HG03571 (cell line): ENCODE data around the gene POLDIP3.
"Not testable (repeated sequence)": the region's sequence is repeated elsewhere in the genome, so short reads cannot be mapped to it uniquely, and the experiment has no call there.

Experiments
- ATAC-seq: cut with Tn5 transposase; IDR thresholded peaks from one replicate; pipeline ENCODE4 v1.9.1; 2021; ENCODE audit not compliant: unreplicated experiment

POLDIP3 gene

GRCh38 chr22:42561856-42562255, 52.8 kb downstream of the POLDIP3 start:
- ATAC-seq, result no peak

- no peak for ATAC-seq
Measured at GRCh38 chr22:42560781-42561180, 53.9 kb downstream of the POLDIP3 start.

GRCh38 chr22:42560381-42560780, 54.3 kb downstream of the POLDIP3 start:
- ATAC-seq, result no peak

GRCh38 chr22:42553475-42554361, 61.0 kb downstream of the POLDIP3 start, which contains the start of gene SERHL2:
TSS of gene SERHL2 (plus strand) at chr22:42553956. CDS start at chr22:42554021, 65 bp downstream.
- no peak for ATAC-seq

GRCh38 chr22:42552294-42552647, 62.4 kb downstream of the POLDIP3 start:
- not testable (repeated sequence) for ATAC-seq

- no peak for ATAC-seq
Measured at GRCh38 chr22:42549331-42550060, 65.2 kb downstream of the POLDIP3 start.

GRCh38 chr22:42548597-42549330, 65.9 kb downstream of the POLDIP3 start:
- no peak for ATAC-seq

GRCh38 chr22:42548126-42548525, 66.6 kb downstream of the POLDIP3 start:
- ATAC-seq, result not testable (repeated sequence)

- ATAC-seq, result no peak
Measured at GRCh38 chr22:42547562-42547961, 67.1 kb downstream of the POLDIP3 start.

GRCh38 chr22:42544686-42545085, 70.0 kb downstream of the POLDIP3 start:
- no peak for ATAC-seq

- not testable (repeated sequence) for ATAC-seq
Measured at GRCh38 chr22:42539236-42539771, 75.4 kb downstream of the POLDIP3 start.

- peak; percentile 53 for ATAC-seq
Measured at GRCh38 chr22:42537199-42537831, 77.4 kb downstream of the POLDIP3 start.

- ATAC-seq, result not testable (repeated sequence)
Measured at GRCh38 chr22:42536634-42537033, 78.0 kb downstream of the POLDIP3 start.

- no peak for ATAC-seq
Measured at GRCh38 chr22:42536166-42536565, 78.5 kb downstream of the POLDIP3 start.

GRCh38 chr22:42535082-42535731, 79.5 kb downstream of the POLDIP3 start:
- not testable (repeated sequence) for ATAC-seq
